Measurements from ENCODE around the gene CEBPA. TPM values are rescaled to one million over a fixed set of nuclear protein-coding genes. Genes with fewer than 3 reads are reported as not detected.

Gene CEBPA
- total RNA-seq, 1 donor from 2014 or later, result 75.1 TPM

DNA sequence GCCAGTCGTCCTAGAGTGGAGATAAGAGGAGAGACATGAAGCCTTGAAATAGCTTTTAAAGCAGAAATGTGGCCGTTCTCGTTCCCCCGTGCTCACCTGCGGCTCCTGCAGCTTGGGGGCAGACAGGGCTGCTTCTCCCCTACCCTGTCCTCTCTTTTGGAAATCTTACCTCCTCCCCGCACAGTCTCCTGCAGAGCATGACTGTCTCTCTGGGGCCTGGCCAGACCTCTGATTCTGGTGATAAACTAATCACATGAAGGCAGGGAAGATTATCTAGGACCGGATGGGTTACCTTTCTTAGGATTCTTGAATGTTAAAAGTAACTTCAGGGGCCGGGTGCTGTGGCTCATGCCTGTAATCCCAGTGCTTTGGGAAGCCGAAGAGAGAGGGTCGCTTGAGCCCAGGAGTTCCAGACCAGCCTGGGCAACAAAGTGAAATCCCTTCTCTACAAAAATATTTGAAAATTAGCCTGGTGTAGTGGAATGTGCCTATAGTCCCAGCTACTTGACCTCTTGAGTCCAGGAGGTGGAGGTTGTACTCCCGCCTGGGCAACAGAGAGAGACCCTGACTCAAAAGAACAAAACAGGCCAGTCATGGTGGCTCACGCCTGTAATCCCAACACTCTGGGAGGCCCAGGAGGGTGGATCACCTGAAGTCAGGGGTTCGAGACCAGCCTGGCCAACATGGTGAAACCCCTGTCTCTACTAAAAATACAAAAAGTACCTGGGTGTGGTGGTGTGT, 8.1 kb downstream of the CEBPA start:
- TF ChIP-seq, protein P1, sequence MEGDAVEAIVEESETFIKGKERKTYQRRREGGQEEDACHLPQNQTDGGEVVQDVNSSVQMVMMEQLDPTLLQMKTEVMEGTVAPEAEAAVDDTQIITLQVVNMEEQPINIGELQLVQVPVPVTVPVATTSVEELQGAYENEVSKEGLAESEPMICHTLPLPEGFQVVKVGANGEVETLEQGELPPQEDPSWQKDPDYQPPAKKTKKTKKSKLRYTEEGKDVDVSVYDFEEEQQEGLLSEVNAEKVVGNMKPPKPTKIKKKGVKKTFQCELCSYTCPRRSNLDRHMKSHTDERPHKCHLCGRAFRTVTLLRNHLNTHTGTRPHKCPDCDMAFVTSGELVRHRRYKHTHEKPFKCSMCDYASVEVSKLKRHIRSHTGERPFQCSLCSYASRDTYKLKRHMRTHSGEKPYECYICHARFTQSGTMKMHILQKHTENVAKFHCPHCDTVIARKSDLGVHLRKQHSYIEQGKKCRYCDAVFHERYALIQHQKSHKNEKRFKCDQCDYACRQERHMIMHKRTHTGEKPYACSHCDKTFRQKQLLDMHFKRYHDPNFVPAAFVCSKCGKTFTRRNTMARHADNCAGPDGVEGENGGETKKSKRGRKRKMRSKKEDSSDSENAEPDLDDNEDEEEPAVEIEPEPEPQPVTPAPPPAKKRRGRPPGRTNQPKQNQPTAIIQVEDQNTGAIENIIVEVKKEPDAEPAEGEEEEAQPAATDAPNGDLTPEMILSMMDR (IDR thresholded peaks at IDR 0.05), result no peak
- Histone ChIP-seq H3K27ac (peak overlapping the region; percentile 84), H3K27me3 (ENCODE audit: low read depth) (peaks cover 3% of the 10 kb centered on the region), H3K4me1 (peaks cover 62% of the 10 kb centered on the region), H3K9me3 (no peaks in the 10 kb centered on the region), H3K4me3 (peak overlapping the region; percentile 15), H3K36me3 (no peaks in the 10 kb centered on the region)
- intact Hi-C loops (cut with DNase I), result no loop called here
- DNase-seq, result no peak
- ATAC-seq, result no peak

DNA sequence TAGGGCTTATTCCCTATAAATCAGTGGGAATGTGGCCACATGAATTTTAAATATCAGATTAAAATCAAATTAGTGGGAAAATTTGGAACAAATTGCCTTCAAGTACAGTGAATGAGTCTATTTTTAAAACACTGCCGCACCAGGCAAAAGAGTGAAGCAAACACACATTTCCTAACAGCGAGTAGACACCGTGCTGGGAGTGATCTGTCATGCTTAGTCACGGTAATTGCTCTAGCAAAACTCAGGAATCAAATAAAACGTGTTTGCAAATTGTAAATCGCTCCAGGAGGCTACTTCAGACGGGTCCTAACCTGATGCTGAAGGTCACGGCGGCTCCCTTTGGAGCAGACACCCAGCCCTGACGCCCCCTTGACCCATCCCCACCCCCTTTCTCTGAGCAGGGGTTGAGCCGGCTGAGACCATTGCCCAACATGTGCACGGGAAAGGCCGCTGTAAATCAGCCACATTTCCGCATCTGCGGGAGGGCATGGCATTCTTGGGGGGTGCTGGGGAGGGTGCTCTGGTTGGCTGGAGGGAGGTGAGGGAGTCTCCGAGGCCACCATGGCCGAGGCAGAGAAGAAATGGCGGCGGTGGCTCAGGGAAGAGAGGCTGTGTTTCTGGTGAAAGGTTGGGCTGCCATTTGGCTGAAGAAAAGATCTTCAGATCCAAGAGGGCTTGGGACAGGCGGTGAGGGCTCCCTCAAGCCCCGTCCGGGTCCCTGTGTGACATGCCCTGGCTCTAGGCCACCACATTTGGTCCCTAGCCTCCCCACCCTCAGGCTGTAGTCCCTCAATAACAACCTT, 8.9 kb downstream of the CEBPA start:
- Histone ChIP-seq H3K4me1 (peaks cover 57% of the 10 kb centered on the region), H3K27ac (peak overlapping the region; percentile 84), H3K36me3 (no peaks in the 10 kb centered on the region), H3K27me3 (ENCODE audit: low read depth) (peaks cover 3% of the 10 kb centered on the region), H3K9me3 (peaks cover 2% of the 10 kb centered on the region), H3K4me3 (peak overlapping the region; percentile 15)
- TF ChIP-seq, protein P1 (IDR thresholded peaks at IDR 0.05), result no peak
- ATAC-seq (peak; percentile 68 to 78), DNase-seq (peak; percentile 71)
- intact Hi-C loops (cut with DNase I), result no loop called here

DNA sequence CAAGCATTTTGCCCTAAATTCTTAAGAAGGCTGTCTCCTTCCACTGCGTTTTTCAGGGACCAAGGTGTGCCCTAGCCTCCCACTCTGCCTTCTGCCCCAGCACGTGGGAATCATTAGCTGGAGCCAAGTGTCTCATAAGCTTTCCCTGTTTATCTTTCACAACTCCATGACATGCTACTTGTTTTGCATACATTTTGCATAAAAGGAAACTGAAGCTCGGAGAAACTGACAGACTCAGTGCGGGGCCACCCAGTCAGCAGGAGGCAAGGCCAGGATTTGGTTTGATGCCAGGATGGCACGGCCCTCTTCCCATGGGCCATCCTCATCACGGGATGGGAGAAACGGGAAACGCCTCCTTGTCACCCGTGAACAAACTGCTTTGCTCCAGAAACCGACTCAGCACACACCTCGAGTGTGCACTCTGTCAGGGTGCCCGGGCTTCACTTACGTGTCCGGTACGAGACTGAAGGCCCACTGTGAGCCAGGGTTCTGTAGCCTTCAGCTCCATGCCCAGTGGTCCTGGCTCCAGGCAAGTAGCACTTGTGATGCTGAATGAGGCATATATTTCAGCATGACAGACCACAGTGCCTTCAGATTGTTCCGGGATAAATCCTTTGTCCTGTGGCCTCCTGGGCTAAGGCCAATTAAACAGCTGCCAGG, 9.6 kb downstream of the CEBPA start:
- H3K9me3 ChIP-seq, result peaks cover 6% of the 10 kb centered on the region
- DNase-seq (peak; percentile 76), ATAC-seq (peak; percentile 44 to 50)
- H3K27me3 ChIP-seq (ENCODE audit: low read depth), result peaks cover 3% of the 10 kb centered on the region
- H3K36me3 ChIP-seq, result no peaks in the 10 kb centered on the region
- intact Hi-C loops (cut with DNase I), result no loop called here
- H3K4me3 ChIP-seq, result no peak overlapping the region
- peaks cover 55% of the 10 kb centered on the region for H3K4me1 ChIP-seq
- H3K27ac ChIP-seq, result peak overlapping the region; percentile 84
- TF ChIP-seq, protein P1 (IDR thresholded peaks at IDR 0.05), result no peak

DNA sequence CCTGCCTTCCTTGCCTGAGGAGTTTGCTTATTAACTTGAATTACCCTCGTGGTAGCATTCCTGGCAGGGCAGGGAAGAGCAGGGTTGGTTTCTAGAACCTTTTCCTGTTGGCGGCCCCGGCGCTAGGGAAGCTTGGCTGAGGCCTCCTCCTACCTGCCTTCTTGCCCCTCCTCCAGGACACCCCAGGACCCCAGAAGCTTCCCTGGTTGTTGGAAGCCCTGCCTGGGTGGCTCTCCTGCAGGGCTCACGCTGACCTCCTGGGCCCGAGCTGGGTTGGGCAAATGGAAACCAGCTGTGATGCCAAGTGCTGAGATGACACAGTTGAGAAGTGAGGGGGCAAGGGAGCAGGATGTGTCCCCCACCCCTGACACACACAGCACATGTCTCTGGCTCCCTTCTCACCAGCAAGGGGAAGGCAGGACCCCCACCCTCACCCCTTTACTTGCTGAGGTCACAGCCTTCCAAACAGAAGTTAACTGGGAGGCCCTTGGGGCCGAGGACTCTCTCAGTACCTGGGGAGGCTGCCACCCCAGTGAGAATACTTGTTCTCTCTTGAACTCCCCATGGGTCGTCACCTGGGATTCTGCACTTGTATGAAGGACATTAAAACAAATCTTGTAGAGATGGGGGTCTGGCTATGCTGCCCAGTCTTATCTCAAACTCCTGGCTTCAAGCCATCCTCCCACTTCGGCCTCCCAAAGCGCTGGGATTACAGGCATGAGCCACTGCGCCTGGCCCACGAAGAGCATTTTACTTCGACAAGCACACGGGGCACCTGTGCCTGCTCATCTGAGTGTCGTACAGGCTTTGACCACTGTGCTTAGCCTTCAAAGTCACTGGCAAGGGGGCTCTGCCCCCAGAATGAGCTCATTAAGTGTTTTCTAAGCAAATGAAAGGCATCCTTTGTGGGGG, 10.5 kb downstream of the CEBPA start:
- peak; percentile 74 for DNase-seq
- intact Hi-C loops (cut with DNase I), result no loop called here
- peak overlapping the region; percentile 84 for H3K27ac ChIP-seq
- TF ChIP-seq, protein P1 (IDR thresholded peaks at IDR 0.05), result no peak
- H3K9me3 ChIP-seq, result peaks cover 6% of the 10 kb centered on the region
- H3K27me3 ChIP-seq (ENCODE audit: low read depth), result peaks cover 3% of the 10 kb centered on the region
- H3K36me3 ChIP-seq, result no peaks in the 10 kb centered on the region
- H3K4me3 ChIP-seq, result no peak overlapping the region
- peak; percentile 59 to 60 for ATAC-seq
- peaks cover 61% of the 10 kb centered on the region for H3K4me1 ChIP-seq

All from lower lobe of right lung (tissue), 2 donors.